Measurements from ENCODE around the gene IL16.

- no peak for TF ChIP-seq CTCF (IDR thresholded peaks at IDR 0.05)
- no peak for TF ChIP-seq POLR2A (IDR thresholded peaks at IDR 0.05)
Observed at GRCh38 chr15:81317642-81318017, 121.0 kb downstream of the IL16 start.
